CD4-positive, alpha-beta T cell treated with Interleukin-6 at 100 ng/mL for 8 hours (primary cell): Measurements from ENCODE around the gene MYF6.
"Not testable (repeated sequence)": the region's sequence is repeated elsewhere in the genome, so short reads cannot be mapped to it uniquely, and the experiment has no call there.

Source experiments
- DNase-seq: peaks from one replicate; pipeline ENCODE4 v3.0.0-alpha.2; 2020; ENCODE audit warnings: mixed read lengths, low spot score

The MYF6 gene

GRCh38 chr12:80707126-80707829 is at the start of gene MYF6:
Gene MYF6, plus strand, starts transcription at chr12:80707634. Its CDS starts 86 bp downstream, at chr12:80707720.
- no peak for DNase-seq

- DNase-seq, result no peak
Measured at GRCh38 chr12:80659512-80660063, 47.8 kb upstream of the MYF6 start.

- DNase-seq, result no peak
Measured at GRCh38 chr12:80662586-80662985, 44.8 kb upstream of the MYF6 start.

- DNase-seq, result no peak
Measured at GRCh38 chr12:80670214-80670613, 37.2 kb upstream of the MYF6 start.

GRCh38 chr12:80676042-80676636 is 31.3 kb upstream of the MYF6 start:
- DNase-seq, result not testable (repeated sequence)

GRCh38 chr12:80676856-80677255 is 30.6 kb upstream of the MYF6 start:
- DNase-seq, result no peak

- DNase-seq, result no peak
Measured at GRCh38 chr12:80677994-80678393, 29.4 kb upstream of the MYF6 start.

- DNase-seq, result no peak
Measured at GRCh38 chr12:80679346-80680131, 27.9 kb upstream of the MYF6 start.

- DNase-seq, result no peak
Measured at GRCh38 chr12:80681287-80681686, 26.1 kb upstream of the MYF6 start.

- DNase-seq, result no peak
Measured at GRCh38 chr12:80681786-80682185, 25.6 kb upstream of the MYF6 start.

GRCh38 chr12:80684077-80684495 is 23.3 kb upstream of the MYF6 start:
- DNase-seq, result no peak

GRCh38 chr12:80690090-80690489 is 17.3 kb upstream of the MYF6 start:
- no peak for DNase-seq

GRCh38 chr12:80690513-80690912 is 16.9 kb upstream of the MYF6 start:
- no peak for DNase-seq

- DNase-seq, result no peak
Measured at GRCh38 chr12:80692114-80692513, 15.3 kb upstream of the MYF6 start.

- DNase-seq, result no peak
Measured at GRCh38 chr12:80697270-80697887, 10.1 kb upstream of the MYF6 start.

GRCh38 chr12:80698256-80698655 is 9.2 kb upstream of the MYF6 start:
- DNase-seq, result no peak

- DNase-seq, result no peak
Measured at GRCh38 chr12:80698847-80699542, 8.4 kb upstream of the MYF6 start.

- DNase-seq, result no peak
Measured at GRCh38 chr12:80700327-80700726, 7.1 kb upstream of the MYF6 start.

GRCh38 chr12:80701388-80701787 is 6.0 kb upstream of the MYF6 start:
- no peak for DNase-seq

- DNase-seq, result no peak
Measured at GRCh38 chr12:80702889-80703805, 4.3 kb upstream of the MYF6 start.

- DNase-seq, result no peak
Measured at GRCh38 chr12:80704420-80704819, 3.0 kb upstream of the MYF6 start.
